HepG2 (cell line): Measurements from ENCODE around the gene RAD54L2. TPM values are rescaled to one million over a fixed set of nuclear protein-coding genes. Genes with fewer than 3 reads are reported as not detected.

Experiments
- ARID5B ChIP-seq: IDR thresholded peaks from 2 replicates; pipeline ENCODE4 v1.4.0; 2020; ENCODE audit warnings: mild to moderate bottlenecking, missing genetic modification reagents
- CREB3 ChIP-seq: sonication (generic); formaldehyde crosslinking; IDR thresholded peaks from 2 replicates; pipeline ENCODE4 v1.5.0; 2020; ENCODE audit warnings: missing genetic modification reagents
- DDIT3 ChIP-seq: sonication (generic); formaldehyde crosslinking; IDR thresholded peaks from 2 replicates; pipeline ENCODE4 v1.4.0; 2020; ENCODE audit warnings: mild to moderate bottlenecking, missing genetic modification reagents
- DRAP1 ChIP-seq: IDR thresholded peaks from 2 replicates; pipeline ENCODE4 v1.6.1; 2016; ENCODE audit warnings: missing genetic modification reagents, missing compliant biosample characterization
- ELF1 ChIP-seq: sonication (generic); formaldehyde crosslinking; IDR thresholded peaks from 2 replicates; pipeline ENCODE4 v1.4.0; 2020; ENCODE audit warnings: missing genetic modification reagents
- FOSL2 ChIP-seq: sonication (generic); formaldehyde crosslinking; IDR thresholded peaks from 2 replicates; pipeline ENCODE4 v1.4.0; 2020; ENCODE audit warnings: missing genetic modification reagents
- FOXA1 ChIP-seq, 2 experiments: fragments of 450-650 bp in 1 of 2; sonication (generic) in 1 of 2; formaldehyde crosslinking in 1 of 2; IDR thresholded peaks; 2 replicates each; pipeline versions ENCODE4 v1.4.0 to v1.6.1; 2016 to 2020; ENCODE audit warnings: missing genetic modification reagents in 1 of 2
- JARID2 ChIP-seq: sonication (generic); formaldehyde crosslinking; IDR thresholded peaks from 2 replicates; pipeline ENCODE4 v1.8.1; 2023; ENCODE audit warnings: missing genetic modification reagents, inconsistent platforms; ENCODE audit not compliant: insufficient replicate concordance
- MAX ChIP-seq: IDR thresholded peaks from 2 replicates; pipeline ENCODE4 v1.6.1; 2012; ENCODE audit warnings: inconsistent platforms
- STAG1 ChIP-seq: sonication (generic); formaldehyde crosslinking; IDR thresholded peaks from 2 replicates; pipeline ENCODE4 v1.4.0; 2020; ENCODE audit warnings: missing genetic modification reagents
- THAP11 ChIP-seq: IDR thresholded peaks from 2 replicates; pipeline ENCODE4 v1.6.1; 2016; ENCODE audit warnings: missing biosample characterization, missing genetic modification reagents
- ZNF20 ChIP-seq: sonication (generic); formaldehyde crosslinking; IDR thresholded peaks from 2 replicates; pipeline ENCODE4 v1.4.0; 2020; ENCODE audit warnings: mild to moderate bottlenecking, moderate library complexity, missing genetic modification reagents
- ZNF292 ChIP-seq: sonication (generic); formaldehyde crosslinking; IDR thresholded peaks from 2 replicates; pipeline ENCODE4 v1.8.1; 2022; ENCODE audit warnings: mild to moderate bottlenecking, low read depth, missing genetic modification reagents, borderline replicate concordance
- ZNF512B ChIP-seq: sonication (generic); formaldehyde crosslinking; IDR thresholded peaks from 2 replicates; pipeline ENCODE4 v1.5.1; 2020; ENCODE audit warnings: missing genetic modification reagents, mild to moderate bottlenecking, borderline replicate concordance
- polyA plus RNA-seq, 8 experiments: library from polyadenylated mRNA; depleted of rRNA in 3 of 8; stranded (reverse) in 7 of 8; unstranded in 1 of 8; fragments of >200 nt; fragmentation: Illumina TruSeq in 4 of 8; extraction: Trizol in 4 of 8; gene quantifications; 2 replicates each; pipeline versions ENCODE4 v1.2.1 to v1.2.3, GENCODE V29; 2011 to 2016; ENCODE audit warnings: low read depth in 4 of 8, missing spikeins in 1 of 8, mixed read lengths in 1 of 8; ENCODE audit not compliant: insufficient read depth in 1 of 8
- total RNA-seq, 5 experiments: library from RNA; depleted of rRNA; stranded (reverse); fragments of >200 nt; fragmentation: Illumina TruSeq; extraction: Trizol; gene quantifications; 2 replicates each; pipeline ENCODE4 v1.2.3, GENCODE V29; 2016; ENCODE audit warnings: low read depth in 1 of 5
- TF ChIP-seq, protein P1 (sequence below): sonication (generic); formaldehyde crosslinking; IDR thresholded peaks from 2 replicates; pipeline ENCODE4 v1.4.0; 2020; ENCODE audit warnings: missing genetic modification reagents
- TF ChIP-seq, protein P2 (sequence below): conservative IDR thresholded peaks from 2 replicates; pipeline ENCODE4 v1.6.1; 2018; ENCODE audit warnings: missing genetic modification reagents

RAD54L2 gene
- total and polyA plus RNA-seq, 2 of the 13 experiments (the other 11 are each of a cell fraction or from before 2014, with no cell fraction given): 5.5 to 14.8 TPM

GRCh38 chr3:51501833-51502561 lies 36.5 kb upstream of the RAD54L2 start (continued):
- no peak; the same call in 1 of the 2 replicates for TF ChIP-seq MAX
- no peak for TF ChIP-seq ZNF20 (CRISPR knock-in tag)
- TF ChIP-seq FOSL2 (CRISPR knock-in tag): peak; percentile 26
- TF ChIP-seq STAG1 (CRISPR knock-in tag): peak; percentile 95
- no peak for TF ChIP-seq ZNF512B (CRISPR knock-in tag)
- TF ChIP-seq JARID2 (CRISPR knock-in tag): no peak
- TF ChIP-seq DRAP1 (CRISPR knock-in tag): 0 out of 2 replicates have a peak, but pooled peaks have one; percentile 38
- TF ChIP-seq THAP11 (CRISPR knock-in tag): peak; percentile 74
- TF ChIP-seq ELF1 (CRISPR knock-in tag): no peak
- no peak for TF ChIP-seq CREB3
- TF ChIP-seq ZNF292 (CRISPR knock-in tag): no peak
- no peak for TF ChIP-seq DDIT3 (CRISPR knock-in tag)
- TF ChIP-seq, protein P1, sequence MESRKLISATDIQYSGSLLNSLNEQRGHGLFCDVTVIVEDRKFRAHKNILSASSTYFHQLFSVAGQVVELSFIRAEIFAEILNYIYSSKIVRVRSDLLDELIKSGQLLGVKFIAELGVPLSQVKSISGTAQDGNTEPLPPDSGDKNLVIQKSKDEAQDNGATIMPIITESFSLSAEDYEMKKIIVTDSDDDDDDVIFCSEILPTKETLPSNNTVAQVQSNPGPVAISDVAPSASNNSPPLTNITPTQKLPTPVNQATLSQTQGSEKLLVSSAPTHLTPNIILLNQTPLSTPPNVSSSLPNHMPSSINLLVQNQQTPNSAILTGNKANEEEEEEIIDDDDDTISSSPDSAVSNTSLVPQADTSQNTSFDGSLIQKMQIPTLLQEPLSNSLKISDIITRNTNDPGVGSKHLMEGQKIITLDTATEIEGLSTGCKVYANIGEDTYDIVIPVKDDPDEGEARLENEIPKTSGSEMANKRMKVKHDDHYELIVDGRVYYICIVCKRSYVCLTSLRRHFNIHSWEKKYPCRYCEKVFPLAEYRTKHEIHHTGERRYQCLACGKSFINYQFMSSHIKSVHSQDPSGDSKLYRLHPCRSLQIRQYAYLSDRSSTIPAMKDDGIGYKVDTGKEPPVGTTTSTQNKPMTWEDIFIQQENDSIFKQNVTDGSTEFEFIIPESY: 0 out of 2 replicates have a peak, but pooled peaks have one; percentile 15
- TF ChIP-seq, protein P2, sequence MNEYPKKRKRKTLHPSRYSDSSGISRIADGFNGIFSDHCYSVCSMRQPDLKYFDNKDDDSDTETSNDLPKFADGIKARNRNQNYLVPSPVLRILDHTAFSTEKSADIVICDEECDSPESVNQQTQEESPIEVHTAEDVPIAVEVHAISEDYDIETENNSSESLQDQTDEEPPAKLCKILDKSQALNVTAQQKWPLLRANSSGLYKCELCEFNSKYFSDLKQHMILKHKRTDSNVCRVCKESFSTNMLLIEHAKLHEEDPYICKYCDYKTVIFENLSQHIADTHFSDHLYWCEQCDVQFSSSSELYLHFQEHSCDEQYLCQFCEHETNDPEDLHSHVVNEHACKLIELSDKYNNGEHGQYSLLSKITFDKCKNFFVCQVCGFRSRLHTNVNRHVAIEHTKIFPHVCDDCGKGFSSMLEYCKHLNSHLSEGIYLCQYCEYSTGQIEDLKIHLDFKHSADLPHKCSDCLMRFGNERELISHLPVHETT (CRISPR knock-in tag): no peak
- TF ChIP-seq ARID5B (CRISPR knock-in tag): 0 out of 2 replicates have a peak, but pooled peaks have one; percentile 27
- no peak for TF ChIP-seq FOXA1 (IDR thresholded peaks at IDR 0.05)
- TF ChIP-seq FOXA1 (CRISPR knock-in tag; IDR thresholded peaks at IDR 0.05): 0 out of 2 replicates have a peak, but pooled peaks have one; percentile 6
